ENCODE data around the gene PATJ. TPM values are rescaled to one million over a fixed set of nuclear protein-coding genes. Genes with fewer than 3 reads are reported as not detected.

Gene PATJ
- total and polyA plus RNA-seq, 10 donors = 2.3 to 32.2 (median 17.7) TPM

DNA sequence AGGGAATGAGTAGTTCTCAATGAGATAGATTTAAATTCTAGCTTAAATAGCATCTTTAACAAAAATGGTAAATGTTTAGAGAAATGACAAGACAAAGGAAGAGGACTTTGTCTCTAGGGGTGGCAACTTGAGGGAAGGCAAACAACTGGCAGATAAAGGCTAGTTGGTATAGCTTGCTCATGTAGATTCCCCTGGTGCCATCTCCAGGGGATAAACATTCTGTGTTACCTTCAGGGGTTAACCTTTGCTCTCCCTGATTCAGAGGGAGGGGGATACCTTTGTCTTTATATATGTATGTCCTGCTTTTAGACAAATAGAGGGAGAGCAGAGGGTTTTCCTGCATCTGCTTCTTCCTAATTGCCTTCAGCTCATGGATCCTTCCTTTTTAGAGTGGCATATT lies 298.7 kb downstream of the PATJ start:
- TF ChIP-seq, protein P1, sequence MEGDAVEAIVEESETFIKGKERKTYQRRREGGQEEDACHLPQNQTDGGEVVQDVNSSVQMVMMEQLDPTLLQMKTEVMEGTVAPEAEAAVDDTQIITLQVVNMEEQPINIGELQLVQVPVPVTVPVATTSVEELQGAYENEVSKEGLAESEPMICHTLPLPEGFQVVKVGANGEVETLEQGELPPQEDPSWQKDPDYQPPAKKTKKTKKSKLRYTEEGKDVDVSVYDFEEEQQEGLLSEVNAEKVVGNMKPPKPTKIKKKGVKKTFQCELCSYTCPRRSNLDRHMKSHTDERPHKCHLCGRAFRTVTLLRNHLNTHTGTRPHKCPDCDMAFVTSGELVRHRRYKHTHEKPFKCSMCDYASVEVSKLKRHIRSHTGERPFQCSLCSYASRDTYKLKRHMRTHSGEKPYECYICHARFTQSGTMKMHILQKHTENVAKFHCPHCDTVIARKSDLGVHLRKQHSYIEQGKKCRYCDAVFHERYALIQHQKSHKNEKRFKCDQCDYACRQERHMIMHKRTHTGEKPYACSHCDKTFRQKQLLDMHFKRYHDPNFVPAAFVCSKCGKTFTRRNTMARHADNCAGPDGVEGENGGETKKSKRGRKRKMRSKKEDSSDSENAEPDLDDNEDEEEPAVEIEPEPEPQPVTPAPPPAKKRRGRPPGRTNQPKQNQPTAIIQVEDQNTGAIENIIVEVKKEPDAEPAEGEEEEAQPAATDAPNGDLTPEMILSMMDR (IDR thresholded peaks at IDR 0.05 in 8 of 11, conservative IDR thresholded peaks at IDR 0.05 in 3 of 11) = no peak
- no peak for TF ChIP-seq POLR2AphosphoS5 (IDR thresholded peaks at IDR 0.05)
- no peak for TF ChIP-seq POLR2A (IDR thresholded peaks at IDR 0.05)
- intact Hi-C loops (cut with DNase I; ENCODE audit: low total_unique reads) = no loop called here
- Histone ChIP-seq H3K27me3 (replicated peaks in 1 of 7) (no peaks in the 10 kb centered on the region), H3K36me3 (peaks cover 0 to 12% (median 0%) of the 10 kb centered on the region in 6 donors), H3K4me3 (no peak overlapping the region), H3K4me1 (no peaks in the 10 kb centered on the region), H3K27ac (no peak overlapping the region), H3K9me3 (no peaks in the 10 kb centered on the region)
- no peak for DNase-seq

GRCh38 chr1:62043154-62043553 lies 300.9 kb downstream of the PATJ start:
- H3K9me3 ChIP-seq = no peaks in the 10 kb centered on the region
- H3K4me3 ChIP-seq = no peak overlapping the region
- DNase-seq = no peak
- no peaks in the 10 kb centered on the region for H3K27me3 ChIP-seq (replicated peaks in 1 of 7)
- no peaks in the 10 kb centered on the region for H3K4me1 ChIP-seq
- H3K27ac ChIP-seq = no peak overlapping the region
- no peak for TF ChIP-seq POLR2A (IDR thresholded peaks at IDR 0.05)
- TF ChIP-seq, protein P1 (IDR thresholded peaks at IDR 0.05 in 8 of 11, conservative IDR thresholded peaks at IDR 0.05 in 3 of 11) = no peak
- TF ChIP-seq POLR2AphosphoS5 (IDR thresholded peaks at IDR 0.05) = no peak
- intact Hi-C loops (cut with DNase I; ENCODE audit: low total_unique reads) = no loop called here
- peaks cover 0 to 12% (median 0%) of the 10 kb centered on the region in 6 donors for H3K36me3 ChIP-seq

- Histone ChIP-seq H3K9me3 (no peaks in the 10 kb centered on the region), H3K36me3 (peaks cover 0 to 3% (median 0%) of the 10 kb centered on the region in 6 donors), H3K27me3 (replicated peaks in 1 of 7) (no peaks in the 10 kb centered on the region), H3K27ac (no peak overlapping the region), H3K4me3 (no peak overlapping the region), H3K4me1 (no peaks in the 10 kb centered on the region)
- WGBS, 5 donors = 36 to 40% (median 37%) methylated on average over 6 of the region's 6 CpGs
- intact Hi-C loops (cut with DNase I; ENCODE audit: low total_unique reads) = no loop called here
- TF ChIP-seq POLR2A (IDR thresholded peaks at IDR 0.05) (no peak), POLR2AphosphoS5 (IDR thresholded peaks at IDR 0.05) (no peak)
- TF ChIP-seq, protein P1 (IDR thresholded peaks at IDR 0.05 in 8 of 11, conservative IDR thresholded peaks at IDR 0.05 in 3 of 11) = no peak
- no peak for DNase-seq
Observed at GRCh38 chr1:62045574-62045973, 303.3 kb downstream of the PATJ start.

- 93 to 99% (median 97%) methylated on average over 7 of the region's 7 CpGs for WGBS, 5 donors
- no peak for DNase-seq
- intact Hi-C loops (cut with DNase I; ENCODE audit: low total_unique reads) = no loop called here
- TF ChIP-seq, protein P1 (IDR thresholded peaks at IDR 0.05 in 8 of 11, conservative IDR thresholded peaks at IDR 0.05 in 3 of 11) = no peak
- no peak for TF ChIP-seq POLR2A (IDR thresholded peaks at IDR 0.05)
- no peak for TF ChIP-seq POLR2AphosphoS5 (IDR thresholded peaks at IDR 0.05)
- H3K4me1 ChIP-seq = no peaks in the 10 kb centered on the region
- H3K36me3 ChIP-seq = peaks cover 0 to 13% (median 0%) of the 10 kb centered on the region in 6 donors
- H3K9me3 ChIP-seq = no peaks in the 10 kb centered on the region
- H3K27ac ChIP-seq = no peak overlapping the region
- no peaks in the 10 kb centered on the region for H3K27me3 ChIP-seq (replicated peaks in 1 of 7)
- H3K4me3 ChIP-seq = no peak overlapping the region
Observed at GRCh38 chr1:62046927-62047326, 304.6 kb downstream of the PATJ start.
